ENCODE data around the gene BMPR1A. TPM values are rescaled to one million over a fixed set of nuclear protein-coding genes. Genes with fewer than 3 reads are reported as not detected.

The BMPR1A gene
- total RNA-seq, 1 experiment from 2014 or later: 104 TPM

DNA sequence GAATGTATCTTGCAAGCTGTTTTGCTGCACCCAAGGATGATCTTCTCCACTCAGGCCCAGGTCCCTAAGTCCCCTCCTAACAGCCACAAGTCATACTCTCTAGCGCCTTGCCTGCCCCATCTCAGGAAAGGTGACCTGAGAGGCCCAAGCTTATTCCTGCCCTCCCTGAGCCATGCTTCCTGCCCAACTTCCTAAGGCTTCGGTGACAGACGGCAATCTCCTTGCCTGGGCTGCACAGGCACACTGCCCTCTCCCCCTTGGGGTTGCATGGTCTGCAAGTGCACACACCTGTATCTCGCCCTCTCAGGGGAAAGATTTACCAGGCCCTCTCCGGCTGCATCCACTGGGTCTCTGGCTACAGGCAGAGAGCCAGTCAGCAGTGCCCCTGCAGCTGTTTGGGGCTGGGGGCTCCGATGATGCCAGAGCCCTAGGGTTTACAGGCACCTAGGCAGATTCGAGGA, 211.1 kb downstream of the BMPR1A start:
- H3K4me1 Mint-ChIP-seq: peaks cover 44% of the 10 kb centered on the region
- H3K36me3 Mint-ChIP-seq: no peaks in the 10 kb centered on the region
- ChIA-PET CTCF (interaction anchor here (1.1 to 13.7 kb wide), 7 partner anchors 12 to 285 kb away, joined by 3 to 462 read pairs (median 5); partner anchors contain the start of gene MMRN2), POLR2A (no interaction called here)
- no peak overlapping the region for H3K4me3 Mint-ChIP-seq
- DNase-seq (ENCODE audit: low spot score) (peak; percentile 10), ATAC-seq (no peak)
- H3K27ac Mint-ChIP-seq: no peak overlapping the region
- TF ChIP-seq ZMAT4 (CRISPR knock-in tag; IDR thresholded peaks at IDR 0.05) (no peak), TEAD1 (CRISPR knock-in tag; IDR thresholded peaks at IDR 0.05) (no peak), FOXP1 (CRISPR knock-in tag; IDR thresholded peaks at IDR 0.05; ENCODE audit: borderline replicate concordance) (no peak), FOXJ3 (CRISPR knock-in tag; IDR thresholded peaks at IDR 0.05; ENCODE audit: borderline replicate concordance) (no peak), AR (CRISPR knock-in tag; IDR thresholded peaks at IDR 0.05) (no peak), GTF2I (CRISPR knock-in tag; conservative IDR thresholded peaks at IDR 0.05) (no peak), CDX4 (CRISPR knock-in tag; IDR thresholded peaks at IDR 0.05; ENCODE audit: borderline replicate concordance) (no peak), JUN (CRISPR knock-in tag; IDR thresholded peaks at IDR 0.05) (no peak), SOX15 (CRISPR knock-in tag; IDR thresholded peaks at IDR 0.05) (no peak), SP1 (CRISPR knock-in tag; conservative IDR thresholded peaks at IDR 0.05) (no peak), GABPB1 (CRISPR knock-in tag; IDR thresholded peaks at IDR 0.05) (no peak), NR3C1 (CRISPR knock-in tag; conservative IDR thresholded peaks at IDR 0.05; ENCODE audit: low read depth) (no peak), ZNF416 (CRISPR knock-in tag; IDR thresholded peaks at IDR 0.05) (no peak), TP53 (CRISPR knock-in tag; IDR thresholded peaks at IDR 0.05) (no peak), NFATC4 (CRISPR knock-in tag; IDR thresholded peaks at IDR 0.05) (no peak), CREB1 (CRISPR knock-in tag; IDR thresholded peaks at IDR 0.05) (no peak)
- H3K27me3 Mint-ChIP-seq (ENCODE audit: low read depth): peaks cover 45% of the 10 kb centered on the region
- no peaks in the 10 kb centered on the region for H3K9me3 Mint-ChIP-seq

DNA sequence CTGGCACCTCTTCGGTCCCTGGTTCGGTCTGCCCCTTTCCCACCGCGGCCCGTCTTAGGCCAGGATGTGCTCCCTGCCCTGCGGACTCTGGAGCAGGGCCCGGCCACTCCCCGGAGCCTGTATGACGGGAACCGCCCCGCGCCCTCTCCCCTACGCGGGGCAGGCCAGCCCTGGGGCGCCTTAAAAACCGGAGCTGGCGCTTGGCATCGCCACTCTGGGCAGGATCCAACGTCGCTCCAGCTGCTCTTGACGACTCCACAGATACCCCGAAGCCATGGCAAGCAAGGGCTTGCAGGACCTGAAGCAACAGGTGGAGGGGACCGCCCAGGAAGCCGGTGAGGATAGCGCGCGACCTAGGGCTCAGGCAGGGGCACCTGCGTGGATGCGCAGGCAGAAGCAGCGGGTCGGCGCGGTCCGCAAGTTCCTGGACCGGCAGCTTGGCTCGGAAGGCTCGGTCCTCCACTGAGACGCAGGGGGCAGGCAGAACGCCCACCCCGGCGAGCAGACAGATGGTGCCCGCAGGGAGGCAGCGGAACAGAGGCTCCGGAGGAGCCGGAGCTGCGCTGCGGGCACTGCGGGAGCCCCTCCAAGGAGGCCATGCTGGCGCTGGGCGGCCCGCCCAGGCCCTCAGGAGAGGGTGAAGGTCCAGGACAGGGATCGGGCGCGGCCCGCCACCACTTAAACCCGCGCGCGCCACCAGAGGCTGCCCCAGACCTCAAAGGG, 212.0 kb downstream of the BMPR1A start, which contains the start of gene ADIRF:
ADIRF (plus strand) TSS at position 212 of the 723 bp plus-strand sequence; CDS start at position 275, 63 bp downstream.
- no peak within 1 kb of the TSS for H3K27ac Mint-ChIP-seq
- H3K4me1 Mint-ChIP-seq: peaks cover 53% of the 10 kb centered on the region
- DNase-seq (ENCODE audit: low spot score) (peak; percentile 26), ATAC-seq (no peak)
- H3K9me3 Mint-ChIP-seq: no peaks in the 10 kb centered on the region
- no peak for TF ChIP-seq MLX (CRISPR knock-in tag; IDR thresholded peaks at IDR 0.05)
- TF ChIP-seq ESRRA (CRISPR knock-in tag; IDR thresholded peaks at IDR 0.05; ENCODE audit: borderline replicate concordance): no peak
- no peak for TF ChIP-seq E2F5 (CRISPR knock-in tag; IDR thresholded peaks at IDR 0.05)
- TF ChIP-seq, protein P1, sequence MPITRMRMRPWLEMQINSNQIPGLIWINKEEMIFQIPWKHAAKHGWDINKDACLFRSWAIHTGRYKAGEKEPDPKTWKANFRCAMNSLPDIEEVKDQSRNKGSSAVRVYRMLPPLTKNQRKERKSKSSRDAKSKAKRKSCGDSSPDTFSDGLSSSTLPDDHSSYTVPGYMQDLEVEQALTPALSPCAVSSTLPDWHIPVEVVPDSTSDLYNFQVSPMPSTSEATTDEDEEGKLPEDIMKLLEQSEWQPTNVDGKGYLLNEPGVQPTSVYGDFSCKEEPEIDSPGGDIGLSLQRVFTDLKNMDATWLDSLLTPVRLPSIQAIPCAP (CRISPR knock-in tag; IDR thresholded peaks at IDR 0.05): no peak
- TF ChIP-seq MAX (CRISPR knock-in tag; IDR thresholded peaks at IDR 0.05): no peak
- TF ChIP-seq ZNF263 (CRISPR knock-in tag; IDR thresholded peaks at IDR 0.05; ENCODE audit: low read depth): no peak
- POLR2A ChIA-PET: interaction anchor here (1.5 kb wide), 1 partner anchor 14 kb away, joined by 5 read pairs; no protein-coding TSS in a partner anchor
- peak within 1 kb of the TSS; percentile 30 for H3K4me3 Mint-ChIP-seq
- H3K27me3 Mint-ChIP-seq (ENCODE audit: low read depth): peaks cover 54% of the 10 kb centered on the region
- no peaks in the 10 kb centered on the region for H3K36me3 Mint-ChIP-seq
- CTCF ChIA-PET: interaction anchor here (1.2 to 13.7 kb wide), 7 partner anchors 8 to 284 kb away, joined by 3 to 462 read pairs (median 11); partner anchors contain the start of genes MMRN2 and SNCG
